ENCODE measurements around the gene COL13A1. TPM values are rescaled to one million over a fixed set of nuclear protein-coding genes. Genes with fewer than 3 reads are reported as not detected.

The COL13A1 gene
- polyA plus RNA-seq, 1 of the 3 experiments (the other 2 are of a cell fraction) = 26.7 TPM

- no peak for TF ChIP-seq USF1 (IDR thresholded peaks at IDR 0.05; ENCODE audit: borderline replicate concordance, low read depth)
- TF ChIP-seq RCOR1 (IDR thresholded peaks at IDR 0.05; ENCODE audit: low read length) = no peak
- no peak for TF ChIP-seq MXI1 (IDR thresholded peaks at IDR 0.05; ENCODE audit: low read depth, low read length)
- TF ChIP-seq YY1 (IDR thresholded peaks at IDR 0.05; ENCODE audit: low read depth) = no peak
- no peak for TF ChIP-seq PBX3 (IDR thresholded peaks at IDR 0.05)
Measured at GRCh38 chr10:69888882-69889584, 87.3 kb downstream of the COL13A1 start (continued).

- CTCF ChIA-PET = interaction anchor here (0.6 to 4.1 kb wide), 6 partner anchors 11 to 486 kb away, joined by 3 to 16 read pairs (median 6); no protein-coding TSS in a partner anchor
- Histone ChIP-seq H4K20me1 (ENCODE audit: insufficient read depth) (no peaks in the 10 kb centered on the region), H3K4me3 (ENCODE audit: low read depth in 2 of 2, low read length in 1 of 2) (no peak overlapping the region), H3K9ac (no peak overlapping the region), H3K4me1 (ENCODE audit: control insufficient read depth in 1 of 2, insufficient read depth in 2 of 2, low read depth in 1 of 2, low read length in 1 of 2) (peaks cover 0 to 3% of the 10 kb centered on the region in 2 experiments; a peak in 1 of 4 replicates), H3K27me3 (ENCODE audit: insufficient read depth) (no peaks in the 10 kb centered on the region), H3K4me2 (no peak overlapping the region), H3F3A (replicated peaks; ENCODE audit: insufficient read depth) (no peaks in the 10 kb centered on the region), H3K79me2 (ENCODE audit: insufficient read depth) (no peaks in the 10 kb centered on the region), H2AFZ (ENCODE audit: low read depth) (no peak overlapping the region), H3K9me2 (no peaks in the 10 kb centered on the region), H3K36me3 (replicated peaks in 1 of 2; ENCODE audit: control insufficient read depth in 1 of 2, insufficient read depth in 2 of 2, low read length in 1 of 2) (no peaks in the 10 kb centered on the region), H3K9me3 (no peaks in the 10 kb centered on the region), H3K27ac (ENCODE audit: low read depth in 2 of 2, low read length in 1 of 2) (no peak overlapping the region)
- POLR2A ChIA-PET = no interaction called here
- WGBS (ENCODE audit: low lambda C conversion rate) = 65% methylated on average over 6 of the region's 7 CpGs
- TF ChIP-seq POLR2AphosphoS5 (IDR thresholded peaks at IDR 0.05; ENCODE audit: low read depth, low read length) = no peak
- TF ChIP-seq SMC3 (IDR thresholded peaks at IDR 0.05; ENCODE audit: low read depth, low read length) = no peak
- TF ChIP-seq USF2 (IDR thresholded peaks at IDR 0.05; ENCODE audit: borderline replicate concordance, low read depth, low read length) = no peak
- no peak for TF ChIP-seq CTCF (IDR thresholded peaks at IDR 0.05)
- no peak for DNase-seq
Measured at GRCh38 chr10:69890065-69890847, 88.5 kb downstream of the COL13A1 start.

All from SK-N-SH (cell line).